ENCODE data around the gene PRKCA. TPM values are rescaled to one million over a fixed set of nuclear protein-coding genes. Genes with fewer than 3 reads are reported as not detected.

The PRKCA gene
- total and polyA plus RNA-seq, 2 experiments from 2014 or later: 6.4 to 35.4 TPM

GRCh38 chr17:66678827-66679226, 376.4 kb downstream of the PRKCA start (continued):
- TF ChIP-seq ZNF462 (CRISPR knock-in tag; IDR thresholded peaks at IDR 0.05): no peak
- no peak for TF ChIP-seq EZH2phosphoT487 (IDR thresholded peaks at IDR 0.05; ENCODE audit: unreplicated experiment)
- no peak for TF ChIP-seq EZH2 (IDR thresholded peaks at IDR 0.05; ENCODE audit: low read depth, unreplicated experiment)

GRCh38 chr17:66679631-66680517, 377.5 kb downstream of the PRKCA start:
- no peaks in the 10 kb centered on the region for H3K9me2 ChIP-seq (ENCODE audit: insufficient read depth)
- H3K79me2 ChIP-seq (replicated peaks; ENCODE audit: insufficient read depth): no peaks in the 10 kb centered on the region
- no peak overlapping the region for H3K4me3 ChIP-seq
- DNase-seq (ENCODE audit: low spot score) (no peak), ATAC-seq (no peak)
- Mint-ChIP-seq H3K9me3 (0 out of 3 replicates have a peak, but pooled peaks cover 4% of the 10 kb centered on the region), H3K4me3 (no peak overlapping the region), H3K27ac (no peak overlapping the region; the same call in 1 of the 2 replicates), H3K36me3 (ENCODE audit: low read depth) (no peaks in the 10 kb centered on the region), H3K27me3 (ENCODE audit: insufficient read depth, low read depth, poor library complexity) (no peaks in the 10 kb centered on the region), H3K4me1 (peaks cover 11% of the 10 kb centered on the region)
- H3K36me3 ChIP-seq (ENCODE audit: insufficient read depth): no peaks in the 10 kb centered on the region
- no peaks in the 10 kb centered on the region for H4K20me1 ChIP-seq (replicated peaks; ENCODE audit: insufficient read depth)
- no peaks in the 10 kb centered on the region; the same call in 1 of the 2 replicates for H3K4me1 ChIP-seq (ENCODE audit: insufficient read depth)
- H3F3A ChIP-seq (replicated peaks; ENCODE audit: low read depth): no peaks in the 10 kb centered on the region
- TF ChIP-seq EZH2phosphoT487 (IDR thresholded peaks at IDR 0.05; ENCODE audit: unreplicated experiment) (no peak), ETS1 (IDR thresholded peaks at IDR 0.05) (no peak), POLR2AphosphoS5 (IDR thresholded peaks at IDR 0.05; ENCODE audit: low read depth) (no peak), ZNF462 (CRISPR knock-in tag; IDR thresholded peaks at IDR 0.05) (no peak)
- no peaks in the 10 kb centered on the region for H3K27me3 ChIP-seq (ENCODE audit: insufficient read depth)
- H2AFZ ChIP-seq: no peak overlapping the region
- H3K27ac ChIP-seq (ENCODE audit: low read depth): no peak overlapping the region
- no peak overlapping the region for H3K4me2 ChIP-seq
